Hematopoietic multipotent progenitor cell treated with erythropoietin and hydrocortisone succinate and interleukin-3 and kit ligand, for 15 days (in vitro differentiated cells): ENCODE results near the gene LRRC3B.
"Not testable (repeated sequence)": the region's sequence is repeated elsewhere in the genome, so short reads cannot be mapped to it uniquely, and the experiment has no call there.

ENCODE experiments used
- DNase-seq: peaks from one replicate; pipeline ENCODE4 v3.0.0-alpha.2; 2015; ENCODE audit warnings: low spot score

Gene LRRC3B, protein sequence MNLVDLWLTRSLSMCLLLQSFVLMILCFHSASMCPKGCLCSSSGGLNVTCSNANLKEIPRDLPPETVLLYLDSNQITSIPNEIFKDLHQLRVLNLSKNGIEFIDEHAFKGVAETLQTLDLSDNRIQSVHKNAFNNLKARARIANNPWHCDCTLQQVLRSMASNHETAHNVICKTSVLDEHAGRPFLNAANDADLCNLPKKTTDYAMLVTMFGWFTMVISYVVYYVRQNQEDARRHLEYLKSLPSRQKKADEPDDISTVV

DNA sequence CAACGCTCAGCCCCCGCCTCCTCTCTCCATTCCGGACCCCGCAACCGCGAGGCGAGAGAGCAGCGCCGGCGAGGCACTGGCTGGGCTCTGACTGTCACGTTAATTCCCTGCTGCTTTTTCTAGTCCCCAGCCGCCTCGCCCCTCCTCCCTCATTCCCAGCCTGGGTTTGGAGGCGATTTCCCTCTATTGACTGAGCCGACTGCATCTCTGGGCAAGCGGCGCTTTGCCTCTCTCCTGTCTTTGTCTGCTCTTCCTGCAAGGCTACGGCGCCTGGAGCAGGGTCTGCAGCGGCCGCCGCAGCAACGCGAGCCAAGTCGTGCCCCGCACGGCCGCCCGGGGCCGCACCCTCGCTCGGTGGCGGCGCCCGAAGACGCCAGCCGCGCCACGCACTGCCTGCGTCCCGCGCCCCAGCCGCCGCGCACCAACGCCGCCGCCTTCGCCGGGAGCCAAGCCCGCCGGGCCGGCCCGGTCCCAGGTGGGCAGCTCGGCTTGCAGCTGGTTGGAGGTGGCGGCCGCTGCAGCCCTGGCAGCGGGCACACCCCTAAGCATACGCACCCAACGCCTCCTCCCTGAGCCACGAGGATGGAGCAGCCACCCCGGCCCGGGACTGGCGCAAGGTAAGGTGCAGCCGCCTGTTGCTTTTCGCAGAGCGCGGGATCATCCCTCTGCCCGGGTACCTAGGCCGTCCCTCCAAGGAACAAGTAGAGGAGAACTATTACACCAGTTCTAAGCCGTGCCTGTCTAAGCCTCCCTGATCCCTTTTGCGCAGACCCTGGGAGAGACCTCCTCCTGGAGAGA is at the start of gene LRRC3B:
TSS of gene LRRC3B (plus strand) at position 152 of the 798 bp plus-strand sequence. CDS start 86,901 bp downstream, outside the sequence.
- DNase-seq = no peak

DNA sequence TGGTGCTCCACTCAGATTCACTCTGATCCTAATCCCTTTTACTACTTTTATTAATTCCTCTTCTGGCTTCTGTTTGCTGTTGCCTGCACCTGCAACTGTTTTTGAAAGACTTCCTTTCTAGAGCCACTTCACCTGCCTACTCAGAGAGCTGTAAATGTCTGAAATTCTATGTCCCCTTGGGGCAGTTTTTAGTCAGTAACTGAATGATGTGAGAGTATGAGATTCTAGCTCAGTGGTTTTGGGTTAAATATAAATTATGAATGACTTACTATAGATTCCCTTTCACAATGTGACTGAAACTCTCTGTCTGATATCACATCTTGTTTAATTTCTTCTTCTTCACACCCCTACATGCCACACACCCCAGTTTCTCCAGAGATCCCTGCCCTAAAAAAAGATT is 47.8 kb upstream of the LRRC3B start:
- no peak for DNase-seq

DNA sequence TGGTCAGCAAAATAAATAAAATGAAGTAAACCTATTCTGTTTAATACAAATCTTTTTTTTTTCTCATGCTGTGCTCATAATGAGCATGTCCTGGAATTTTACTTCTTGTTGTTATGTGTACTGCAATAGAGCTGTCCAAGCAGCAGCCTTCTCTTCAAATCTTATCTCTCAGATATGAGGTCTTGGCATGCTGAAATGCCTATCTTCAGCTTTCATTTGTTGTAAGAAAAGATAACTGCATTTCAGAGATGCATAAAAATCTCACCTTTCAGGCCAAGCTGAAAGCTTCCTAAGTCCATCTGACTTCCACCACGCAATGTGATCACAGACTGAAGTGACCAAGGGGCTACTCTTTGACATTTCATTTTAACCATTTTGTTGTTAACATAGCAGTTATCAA is 43.5 kb upstream of the LRRC3B start:
- no peak for DNase-seq

DNA sequence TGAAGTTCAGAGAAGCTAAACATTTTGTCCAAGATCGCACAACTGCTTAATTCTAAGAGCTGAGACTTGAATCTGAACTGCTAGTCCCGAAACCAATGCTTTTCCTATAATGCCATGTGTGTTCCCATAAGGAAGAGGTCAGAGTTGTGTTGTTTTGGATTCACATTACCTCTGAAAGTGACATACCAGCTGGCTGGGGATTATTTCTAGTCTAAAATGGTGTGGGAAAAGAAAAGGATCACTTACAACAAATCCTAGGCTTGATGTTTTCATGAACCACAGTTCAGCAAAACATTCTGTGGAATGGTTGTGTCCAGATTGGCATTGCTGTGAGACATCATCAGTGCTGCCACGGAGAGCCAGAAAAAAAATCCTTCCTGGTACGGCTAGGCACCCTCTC is 35.0 kb upstream of the LRRC3B start:
- no peak for DNase-seq

DNA sequence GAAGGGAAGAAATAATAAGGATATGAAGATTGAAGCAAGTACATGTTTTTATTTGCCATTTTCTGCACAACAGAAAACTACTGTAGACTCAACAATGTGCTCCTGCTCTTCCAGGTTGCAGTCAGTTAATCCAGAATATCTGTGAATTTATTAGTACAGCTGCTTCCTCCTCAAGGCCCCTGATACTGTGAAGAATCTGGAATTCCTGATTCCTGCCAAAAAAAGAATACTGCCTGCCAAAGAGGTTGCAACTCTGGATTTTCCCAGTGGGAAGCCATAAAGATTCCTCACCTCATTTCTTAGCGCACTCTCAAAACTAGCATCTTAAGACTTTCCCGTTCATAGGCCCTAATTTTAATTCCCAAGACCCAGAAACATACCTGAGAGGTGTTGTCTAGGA is 33.6 kb upstream of the LRRC3B start:
- no peak for DNase-seq

GRCh38 chr3:26589678-26590077 is 32.9 kb upstream of the LRRC3B start:
- DNase-seq = no peak

DNA sequence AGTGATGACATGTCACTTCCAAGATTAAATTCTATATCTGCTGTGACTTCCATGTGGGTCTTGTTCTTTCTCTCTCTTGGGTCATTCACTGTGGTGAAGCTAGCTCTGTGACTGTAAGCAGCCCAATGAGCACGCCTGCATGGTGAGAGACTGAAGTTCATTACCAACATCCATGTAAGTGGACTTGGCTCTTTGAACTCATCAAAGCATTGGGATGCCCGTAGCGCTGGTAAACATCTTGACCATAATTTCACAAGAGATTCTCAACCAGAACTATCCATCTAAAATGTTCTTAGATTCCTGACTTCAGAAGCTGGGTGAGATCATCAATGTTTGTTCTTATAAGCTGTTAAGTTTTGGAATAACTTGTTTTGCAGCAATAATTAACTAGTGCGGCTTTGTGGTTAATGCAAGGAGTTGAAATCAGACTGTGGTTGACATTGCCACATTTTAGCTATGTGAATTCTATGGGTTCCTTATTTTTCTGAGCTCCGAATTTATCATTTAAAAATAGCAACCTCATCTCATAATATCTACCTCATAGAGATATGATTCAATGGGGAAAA is 31.6 kb upstream of the LRRC3B start:
- no peak for DNase-seq

- DNase-seq = no peak
Observed at GRCh38 chr3:26591926-26592325, 30.6 kb upstream of the LRRC3B start.

- DNase-seq = no peak
Observed at GRCh38 chr3:26592451-26592850, 30.1 kb upstream of the LRRC3B start.

GRCh38 chr3:26596335-26596734 is 26.2 kb upstream of the LRRC3B start:
- DNase-seq = no peak

DNA sequence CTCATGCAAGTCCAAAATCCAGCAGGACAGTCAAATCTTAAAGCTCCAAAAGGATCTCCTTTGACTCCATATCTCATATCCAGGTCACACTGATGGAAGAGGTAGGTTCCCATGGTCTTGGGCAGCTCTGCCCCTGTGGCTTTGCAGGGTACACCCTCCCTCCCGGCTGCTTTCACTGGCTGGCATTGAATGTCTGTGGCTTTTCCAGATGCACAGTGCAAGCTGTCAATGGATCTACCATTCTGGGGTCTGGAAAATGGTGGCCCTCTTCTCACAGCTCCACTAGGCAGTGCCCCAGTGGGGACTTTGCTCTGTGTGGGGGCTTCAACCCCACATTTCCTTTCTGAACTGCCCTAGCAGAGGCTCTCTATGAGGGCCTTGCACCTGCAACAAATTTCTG is 19.3 kb upstream of the LRRC3B start:
- DNase-seq = not testable (repeated sequence)

- DNase-seq = not testable (repeated sequence)
Observed at GRCh38 chr3:26603771-26604170, 18.8 kb upstream of the LRRC3B start.

DNA sequence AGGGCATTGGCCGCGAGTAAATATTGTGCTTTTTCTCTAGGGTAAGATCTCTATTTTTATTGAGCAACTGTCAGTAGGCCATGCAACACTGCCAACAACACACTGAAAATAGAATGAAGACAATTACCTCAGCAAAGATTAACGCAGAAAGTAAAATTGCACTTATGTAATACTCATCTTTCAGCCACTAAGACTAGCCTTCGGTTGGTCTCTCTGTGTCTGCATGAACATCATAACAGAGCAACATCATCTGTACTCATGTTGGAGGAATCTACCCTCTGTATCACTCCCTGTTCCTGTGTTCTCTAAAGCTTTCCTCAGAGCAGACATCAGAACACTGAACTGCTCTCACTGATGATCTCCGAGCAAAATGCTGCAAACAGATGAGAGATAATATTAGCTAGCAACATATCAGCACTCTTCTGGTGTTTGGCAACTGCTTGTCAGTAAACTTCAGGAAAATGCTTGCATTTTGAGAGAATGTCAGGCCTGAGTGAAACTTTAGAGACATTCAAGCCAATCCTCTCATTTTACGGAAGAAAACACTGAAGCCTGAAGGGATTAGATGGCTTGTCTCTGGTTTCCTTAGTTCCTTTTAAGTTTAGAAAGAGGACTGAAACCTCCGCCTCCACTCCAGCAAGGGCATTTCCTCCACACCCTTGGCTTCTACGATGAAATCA is 8.4 kb upstream of the LRRC3B start:
- DNase-seq = no peak

DNA sequence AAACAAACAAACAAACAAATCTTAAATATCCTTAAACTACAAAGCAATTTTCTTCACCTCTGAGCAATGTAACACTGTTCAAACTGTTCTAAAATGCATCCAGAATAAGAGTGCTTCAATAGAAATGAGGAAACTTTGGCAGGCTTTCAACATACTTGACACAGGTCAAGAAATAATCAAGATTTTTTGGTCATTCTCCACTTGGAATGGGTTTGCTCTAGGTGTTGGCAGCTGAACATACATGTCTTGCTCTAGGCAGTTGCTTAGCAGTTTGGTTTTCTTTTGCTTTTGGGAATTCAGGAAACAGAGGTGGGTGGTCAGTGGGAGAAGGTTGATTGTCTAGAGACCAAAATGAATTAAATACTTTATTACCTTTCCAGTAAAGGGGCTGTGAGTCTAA is 1.4 kb upstream of the LRRC3B start:
- DNase-seq = no peak

DNA sequence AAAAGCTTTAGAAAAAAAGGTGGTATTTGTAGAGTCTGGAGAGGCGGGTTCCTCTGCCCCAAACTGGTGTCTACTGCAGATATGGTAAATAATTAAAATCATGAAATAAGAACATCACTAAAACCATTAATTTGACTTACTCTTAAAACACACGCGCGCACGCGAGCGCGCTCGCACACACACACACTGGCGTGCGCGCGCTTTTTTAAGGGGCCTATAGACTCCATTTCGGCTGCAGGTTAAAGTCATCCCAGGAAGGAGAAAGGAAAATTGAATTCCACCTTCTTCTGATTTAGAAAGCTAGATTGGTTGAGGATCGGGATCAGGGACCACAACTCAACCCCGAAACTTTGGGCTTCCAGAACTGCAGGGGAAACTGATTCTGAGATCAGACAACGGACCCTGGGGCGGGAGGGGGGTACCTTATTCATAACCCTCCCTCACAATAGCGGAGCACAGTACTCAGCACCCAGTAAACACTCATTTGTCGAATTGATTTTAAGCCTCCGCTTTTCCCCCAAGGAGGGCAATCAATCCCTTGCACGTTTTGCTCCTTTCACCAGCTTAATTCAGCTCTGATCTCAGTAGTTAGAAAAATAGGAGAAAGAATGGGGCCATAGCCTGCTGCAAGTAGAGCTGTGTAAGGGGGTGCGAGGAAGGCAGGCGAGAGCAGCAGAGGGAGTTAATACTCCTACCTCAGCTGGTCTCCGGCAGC is 509 bp upstream of the LRRC3B start:
- DNase-seq = no peak

- DNase-seq = no peak
Observed at GRCh38 chr3:26623419-26624208, 1.0 kb downstream of the LRRC3B start.

GRCh38 chr3:26624209-26624765 is 1.7 kb downstream of the LRRC3B start:
- no peak for DNase-seq

DNA sequence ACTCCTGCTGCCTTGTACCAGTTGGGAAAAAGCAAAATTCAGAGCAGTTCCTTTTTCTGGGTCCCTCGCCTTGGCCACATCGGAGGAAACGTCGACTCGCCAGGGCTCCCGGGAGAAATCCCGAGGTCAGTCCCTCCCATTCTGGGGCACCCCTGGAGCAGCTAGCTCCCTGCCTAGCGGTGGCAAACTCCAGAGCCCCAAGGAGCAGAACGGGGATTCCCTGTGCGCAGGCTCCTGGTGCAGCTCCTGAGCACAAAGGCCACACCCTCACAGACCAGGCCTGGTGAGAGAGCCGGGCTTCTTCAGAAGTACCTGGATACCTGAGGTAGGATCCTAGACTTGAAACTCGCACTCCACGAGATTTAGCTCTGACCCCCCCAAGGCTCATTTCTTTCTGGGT is 2.6 kb downstream of the LRRC3B start:
- DNase-seq = no peak

GRCh38 chr3:26627080-26627479 is 4.5 kb downstream of the LRRC3B start:
- DNase-seq = no peak

GRCh38 chr3:26628915-26629314 is 6.3 kb downstream of the LRRC3B start:
- no peak for DNase-seq
